ENCODE data around the gene UNC13A. TPM values are rescaled to one million over a fixed set of nuclear protein-coding genes. Genes with fewer than 3 reads are reported as not detected.

UNC13A gene
- total RNA-seq, 1 experiment from 2014 or later: 0.28 TPM

GRCh38 chr19:17560205-17560595 is 128.0 kb downstream of the UNC13A start:
- BruUV-seq (replicated peaks): no TSS peak
- no peak for TF ChIP-seq CTCF (IDR thresholded peaks at IDR 0.05; ENCODE audit: unreplicated experiment)
- Mint-ChIP-seq H3K4me1 (ENCODE audit: low read depth, unreplicated experiment) (peaks cover 7% of the 10 kb centered on the region), H3K36me3 (ENCODE audit: insufficient read depth, unreplicated experiment) (peaks cover 39% of the 10 kb centered on the region), H3K9me3 (ENCODE audit: low read depth, unreplicated experiment) (no peaks in the 10 kb centered on the region), H3K27ac (ENCODE audit: unreplicated experiment) (no peak overlapping the region), H3K27me3 (ENCODE audit: unreplicated experiment) (no peaks in the 10 kb centered on the region), H3K4me3 (ENCODE audit: low read depth, unreplicated experiment) (no peak overlapping the region)
- intact Hi-C loops (cut with micrococcal nuclease; ENCODE audit: unreplicated experiment): no loop called here
- CTCF ChIA-PET: no interaction called here
- DNase-seq: no peak

- no peak overlapping the region for H3K4me3 Mint-ChIP-seq (ENCODE audit: low read depth, unreplicated experiment)
Measured at GRCh38 chr19:17557466-17557865, 130.7 kb downstream of the UNC13A start.

GRCh38 chr19:17556995-17557394 is 131.2 kb downstream of the UNC13A start:
- TF ChIP-seq CTCF (IDR thresholded peaks at IDR 0.05; ENCODE audit: unreplicated experiment): no peak
- DNase-seq: no peak
- intact Hi-C loops (cut with micrococcal nuclease; ENCODE audit: unreplicated experiment): no loop called here
- Mint-ChIP-seq H3K27ac (ENCODE audit: unreplicated experiment) (no peak overlapping the region), H3K9me3 (ENCODE audit: low read depth, unreplicated experiment) (no peaks in the 10 kb centered on the region), H3K27me3 (ENCODE audit: unreplicated experiment) (no peaks in the 10 kb centered on the region), H3K36me3 (ENCODE audit: insufficient read depth, unreplicated experiment) (peaks cover 25% of the 10 kb centered on the region), H3K4me3 (ENCODE audit: low read depth, unreplicated experiment) (peak overlapping the region; percentile 81), H3K4me1 (ENCODE audit: low read depth, unreplicated experiment) (no peaks in the 10 kb centered on the region)
- CTCF ChIA-PET: no interaction called here
- BruUV-seq (replicated peaks): no TSS peak

More at GRCh38 chr19:17557466-17557865, 130.7 kb downstream of the UNC13A start:
- DNase-seq: no peak
- Mint-ChIP-seq H3K4me1 (ENCODE audit: low read depth, unreplicated experiment) (no peaks in the 10 kb centered on the region), H3K27ac (ENCODE audit: unreplicated experiment) (no peak overlapping the region), H3K36me3 (ENCODE audit: insufficient read depth, unreplicated experiment) (peaks cover 26% of the 10 kb centered on the region), H3K9me3 (ENCODE audit: low read depth, unreplicated experiment) (no peaks in the 10 kb centered on the region), H3K27me3 (ENCODE audit: unreplicated experiment) (no peaks in the 10 kb centered on the region)
- no TSS peak for BruUV-seq (replicated peaks)
- intact Hi-C loops (cut with micrococcal nuclease; ENCODE audit: unreplicated experiment): no loop called here
- CTCF ChIA-PET: no interaction called here
- TF ChIP-seq CTCF (IDR thresholded peaks at IDR 0.05; ENCODE audit: unreplicated experiment): no peak

GRCh38 chr19:17555929-17556813 is 132.0 kb downstream of the UNC13A start:
- Mint-ChIP-seq H3K4me1 (ENCODE audit: low read depth, unreplicated experiment) (no peaks in the 10 kb centered on the region), H3K27ac (ENCODE audit: unreplicated experiment) (no peak overlapping the region), H3K4me3 (ENCODE audit: low read depth, unreplicated experiment) (peak overlapping the region; percentile 81), H3K9me3 (ENCODE audit: low read depth, unreplicated experiment) (no peaks in the 10 kb centered on the region), H3K27me3 (ENCODE audit: unreplicated experiment) (no peaks in the 10 kb centered on the region), H3K36me3 (ENCODE audit: insufficient read depth, unreplicated experiment) (peaks cover 21% of the 10 kb centered on the region)
- BruUV-seq (replicated peaks): TSS peak; percentile 69
- no peak for TF ChIP-seq CTCF (IDR thresholded peaks at IDR 0.05; ENCODE audit: unreplicated experiment)
- intact Hi-C loops (cut with micrococcal nuclease; ENCODE audit: unreplicated experiment): no loop called here
- DNase-seq: peak; percentile 52
- CTCF ChIA-PET: interaction anchor here (0.7 to 1.0 kb wide), 2 partner anchors 135 to 210 kb away, joined by 3 read pairs; no protein-coding TSS in a partner anchor
